Activated naive CD4-positive, alpha-beta T cell treated with anti-CD3 and anti-CD28 coated beads for 36 hours (primary cell): Measurements from ENCODE around the gene SF3B6. TPM values are rescaled to one million over a fixed set of nuclear protein-coding genes. Genes with fewer than 3 reads are reported as not detected.
A peak's percentile ranks its signal among the peaks of the same experiment; 100 is the strongest.
"Not testable (repeated sequence)": the region's sequence is repeated elsewhere in the genome, so short reads cannot be mapped to it uniquely, and the experiment has no call there.

Experiments used
- CTCF ChIA-PET: fragments of 350-600 bp; sonication (Branson Sonifier 250); formaldehyde crosslinking; loops from one replicate; lab custom pipeline; 2021; ENCODE audit warnings: antibody characterized with exemption; lab: Charles Lee
- DNase-seq: peaks from one replicate; pipeline ENCODE4 v3.0.0-alpha.2; 2020
- H3K27ac Mint-ChIP-seq: one replicate; pipeline ENCODE4 v1.8.0; 2021; ENCODE audit warnings: mild to moderate bottlenecking, mixed read lengths
- H3K27me3 Mint-ChIP-seq: one replicate; pipeline ENCODE4 v1.8.0; 2021; ENCODE audit warnings: low read depth, mixed read lengths
- H3K36me3 Mint-ChIP-seq: one replicate; pipeline ENCODE4 v1.8.0; 2021; ENCODE audit warnings: low read depth, mixed read lengths
- H3K4me1 Mint-ChIP-seq: one replicate; pipeline ENCODE4 v1.8.0; 2021; ENCODE audit warnings: low read depth, mixed read lengths
- H3K4me3 Mint-ChIP-seq: one replicate; pipeline ENCODE4 v1.8.0; 2021; ENCODE audit warnings: mild to moderate bottlenecking, moderate library complexity, mixed read lengths
- H3K9me3 Mint-ChIP-seq: one replicate; pipeline ENCODE4 v1.8.0; 2021; ENCODE audit warnings: mixed read lengths
- intact Hi-C: fragments of 100-400 bp; cut with micrococcal nuclease; formaldehyde crosslinking; loops from one replicate; pipeline ENCODE4 v1.15.1; 2023
- total RNA-seq, 2 experiments: library from RNA; stranded (reverse); gene quantifications; one replicate each; pipeline ENCODE4 v1.2.3, GENCODE V29; 2021

SF3B6 gene
- total RNA-seq, 2 experiments from 2014 or later = 151 to 164 TPM

DNA sequence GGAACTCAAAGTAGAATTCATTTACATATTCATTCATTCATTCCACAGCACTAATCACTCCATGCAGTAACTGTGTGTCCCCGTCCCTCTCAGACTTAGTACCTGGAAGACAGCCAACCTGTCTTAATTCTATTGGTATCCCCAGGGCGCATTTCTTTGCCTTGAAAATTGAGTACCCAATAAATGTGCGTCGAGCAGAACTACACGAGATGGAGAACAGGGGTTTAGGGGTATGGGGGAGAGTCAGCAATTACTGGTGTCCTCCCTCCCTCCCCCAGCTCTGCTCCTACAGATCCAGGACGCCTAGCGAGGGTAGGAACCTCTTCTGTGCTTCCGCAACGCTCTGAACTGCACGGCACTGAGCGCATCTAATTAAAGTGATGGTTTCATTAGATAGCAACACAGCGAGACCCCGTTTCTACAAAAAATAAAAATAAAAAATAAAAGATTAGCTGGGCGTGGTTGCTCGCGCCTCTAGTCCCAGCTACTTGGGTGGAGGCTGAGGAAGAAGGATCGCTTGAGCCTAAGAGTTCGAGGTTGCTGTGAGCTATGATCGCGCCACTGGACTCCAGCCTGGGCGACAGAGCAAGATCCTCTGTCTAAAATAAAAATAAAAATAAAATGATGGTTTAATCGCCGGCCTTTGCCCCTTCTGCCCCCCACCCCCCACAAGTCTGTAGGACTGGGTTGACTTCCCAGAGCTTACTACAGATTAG, 27.2 kb downstream of the SF3B6 start:
- Mint-ChIP-seq H3K36me3 (peaks cover 2% of the 10 kb centered on the region), H3K27me3 (peaks cover 7% of the 10 kb centered on the region), H3K4me3 (peak overlapping the region; percentile 72), H3K4me1 (peaks cover 19% of the 10 kb centered on the region), H3K27ac (no peak overlapping the region), H3K9me3 (no peaks in the 10 kb centered on the region)
- CTCF ChIA-PET = interaction anchor here (0.6 to 1.0 kb wide), 3 partner anchors 20 to 61 kb away, joined by 3 to 6 read pairs (median 3); partner anchors contain the start of gene TP53I3
- intact Hi-C loops = loop anchor here (10.0 kb wide), 1 partner anchor 446 kb away; the partner anchor contains the start of gene NCOA1
- DNase-seq = no peak

DNA sequence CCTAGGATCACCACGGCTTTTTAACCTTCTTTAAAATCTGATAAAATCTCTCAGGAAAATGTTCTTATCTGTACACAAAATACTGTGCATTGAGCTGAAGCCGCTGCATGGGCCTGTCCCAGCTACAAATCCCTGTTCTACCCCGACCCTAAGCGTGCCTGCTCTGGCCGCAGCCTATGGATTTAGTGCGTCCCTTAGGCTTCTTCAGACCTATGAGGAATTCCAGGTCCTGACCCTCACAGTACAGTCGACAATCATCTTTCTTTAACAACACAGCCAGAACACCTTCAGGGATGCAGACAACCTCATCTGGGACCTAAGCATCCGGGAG, 28.5 kb downstream of the SF3B6 start:
- CTCF ChIA-PET = interaction anchor here (0.8 to 1.8 kb wide), 4 partner anchors 14 to 122 kb away, joined by 3 to 8 read pairs (median 6); partner anchors contain the start of genes SF3B6 and TP53I3
- peak overlapping the region; percentile 95 for H3K4me3 Mint-ChIP-seq
- peaks cover 7% of the 10 kb centered on the region for H3K27me3 Mint-ChIP-seq
- H3K36me3 Mint-ChIP-seq = peaks cover 4% of the 10 kb centered on the region
- intact Hi-C loops = loop anchor here (1.0 to 10.0 kb wide), 10 partner anchors 18 to 667 kb away; partner anchors contain the start of genes ATAD2B, FAM228B, NCOA1 and PFN4
- no peak for DNase-seq
- H3K27ac Mint-ChIP-seq = no peak overlapping the region
- peaks cover 22% of the 10 kb centered on the region for H3K4me1 Mint-ChIP-seq
- no peaks in the 10 kb centered on the region for H3K9me3 Mint-ChIP-seq

DNA sequence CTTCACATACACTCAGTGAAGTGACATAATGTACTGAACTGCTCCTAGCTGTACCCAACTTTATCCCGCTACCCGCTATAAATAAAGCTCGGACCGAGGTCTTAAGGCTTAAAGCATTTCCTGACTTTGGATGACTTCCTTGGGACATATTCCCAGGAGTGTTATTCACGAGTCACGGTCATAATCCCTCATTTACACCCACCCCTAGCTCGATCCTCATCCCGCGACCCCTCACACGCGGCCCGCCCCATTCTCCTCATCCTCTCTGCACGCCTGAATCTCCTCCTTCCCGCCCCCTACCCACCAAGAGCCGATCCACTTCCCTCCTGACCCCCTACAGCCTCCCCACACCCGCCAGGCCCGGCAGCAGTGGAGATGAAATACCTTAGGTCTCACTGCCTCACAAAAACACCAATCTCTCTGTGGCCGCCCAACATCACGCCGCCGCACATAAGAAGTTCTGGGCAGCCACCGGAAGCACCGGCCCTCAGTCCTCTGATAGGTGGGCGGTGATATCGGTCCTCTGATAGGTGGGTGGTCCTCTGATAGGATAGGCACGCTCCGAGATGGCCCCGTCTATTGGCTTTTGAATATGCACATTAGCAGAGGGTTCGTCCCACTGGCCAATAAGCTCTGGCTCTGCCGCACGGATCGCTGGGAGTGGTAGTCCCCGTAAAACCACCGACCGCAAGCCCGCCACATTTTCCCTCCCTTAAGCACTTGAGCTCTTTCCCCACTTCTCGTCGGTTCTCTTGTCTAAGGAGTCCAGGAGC, 29.0 kb downstream of the SF3B6 start, which contains the start of gene WDCP:
Gene WDCP (minus strand): TSS at position 462 of the 773 bp plus-strand sequence. CDS start 7,897 bp downstream, outside the sequence.
- peak within 1 kb of the TSS; percentile 80 for H3K27ac Mint-ChIP-seq

DNA sequence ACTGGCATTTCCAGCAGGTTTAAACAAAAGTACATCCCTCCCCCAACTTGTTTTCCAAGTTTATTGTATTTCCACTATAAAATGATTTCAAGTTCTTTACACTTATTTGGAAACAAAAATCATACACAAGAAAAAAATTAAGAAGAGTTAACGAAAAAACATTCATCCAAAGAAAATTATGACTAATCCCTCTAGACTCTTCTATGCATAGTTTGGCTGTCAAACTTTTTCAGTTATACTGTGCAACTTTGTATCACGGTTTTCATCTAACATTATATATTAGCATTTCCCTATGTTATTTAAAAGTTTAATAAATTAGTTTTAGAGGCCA, 29.6 kb downstream of the SF3B6 start:
- H3K27ac Mint-ChIP-seq = no peak overlapping the region
- H3K4me1 Mint-ChIP-seq = peaks cover 22% of the 10 kb centered on the region
- H3K27me3 Mint-ChIP-seq = peaks cover 7% of the 10 kb centered on the region
- no peaks in the 10 kb centered on the region for H3K9me3 Mint-ChIP-seq
- H3K4me3 Mint-ChIP-seq = peak overlapping the region; percentile 95
- intact Hi-C loops = loop anchor here (2.0 to 10.0 kb wide), 2 partner anchors 38 to 448 kb away; partner anchors contain the start of genes NCOA1 and TP53I3
- no peak for DNase-seq
- CTCF ChIA-PET = interaction anchor here (1.0 to 1.8 kb wide), 3 partner anchors 12 to 121 kb away, joined by 3 to 8 read pairs (median 7); partner anchors contain the start of gene TP53I3
- H3K36me3 Mint-ChIP-seq = peaks cover 4% of the 10 kb centered on the region

More for the DNA sequence above, 29.0 kb downstream of the SF3B6 start, which contains the start of gene WDCP:
- Mint-ChIP-seq H3K9me3 (no peaks in the 10 kb centered on the region), H3K27me3 (peaks cover 7% of the 10 kb centered on the region), H3K4me3 (peak within 1 kb of the TSS; percentile 95), H3K36me3 (peaks cover 4% of the 10 kb centered on the region), H3K4me1 (peaks cover 22% of the 10 kb centered on the region)
- peak; percentile 98 for DNase-seq
- CTCF ChIA-PET = interaction anchor here (0.8 to 1.8 kb wide), 5 partner anchors 12 to 122 kb away, joined by 3 to 8 read pairs (median 4); partner anchors contain the start of genes SF3B6 and TP53I3
- intact Hi-C loops = loop anchor here (1.0 to 10.0 kb wide), 10 partner anchors 18 to 667 kb away; partner anchors contain the start of genes ATAD2B, FAM228B, NCOA1 and PFN4

DNA sequence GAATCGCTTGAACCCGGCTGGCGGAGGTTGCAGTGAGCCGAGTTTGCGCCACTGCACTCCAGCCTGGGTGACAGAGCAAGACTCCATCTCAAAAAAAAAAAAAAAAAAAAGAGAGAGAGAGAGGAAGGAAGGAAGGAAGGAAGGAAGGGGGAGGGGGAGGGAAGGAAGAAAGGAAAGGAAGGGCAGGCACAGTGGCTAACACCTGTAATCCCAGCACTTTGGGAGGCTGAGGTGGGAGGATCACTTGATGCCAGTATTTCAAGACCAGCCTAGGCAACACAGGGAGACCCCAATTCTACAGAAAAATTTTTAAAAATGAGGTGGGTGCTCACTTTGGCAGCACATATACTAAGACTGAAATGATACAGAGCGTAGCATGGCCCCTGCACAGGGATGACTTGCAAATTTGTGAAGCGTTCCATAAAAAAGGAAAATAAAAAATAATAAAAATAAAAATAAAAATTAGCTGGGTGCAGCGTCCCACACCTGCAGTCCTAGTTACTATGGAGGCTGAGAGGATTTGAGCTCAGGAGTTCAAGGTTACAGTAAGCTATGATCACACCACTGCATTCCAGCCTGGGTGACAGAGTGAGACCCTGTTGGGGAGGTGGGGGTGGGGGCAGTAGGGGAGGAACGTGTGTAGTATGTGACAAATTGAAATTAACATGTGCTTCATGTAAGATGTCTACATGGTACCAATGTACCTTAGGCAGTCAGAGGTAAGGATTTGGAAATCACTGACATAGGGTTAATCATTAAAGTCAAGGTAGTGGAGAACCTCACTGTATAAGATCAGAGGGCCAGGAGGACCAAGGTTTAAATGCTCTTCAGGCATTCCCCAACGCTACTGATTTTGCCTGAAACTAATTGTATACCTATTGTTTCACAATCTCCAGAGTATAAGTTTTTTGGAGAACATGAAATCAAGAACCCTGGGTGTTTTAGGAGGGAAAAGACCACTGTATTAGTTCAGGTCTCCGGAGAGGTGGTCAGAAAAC, 30.3 kb downstream of the SF3B6 start:
- no peaks in the 10 kb centered on the region for H3K9me3 Mint-ChIP-seq
- no peak overlapping the region for H3K27ac Mint-ChIP-seq
- H3K27me3 Mint-ChIP-seq = peaks cover 7% of the 10 kb centered on the region
- H3K36me3 Mint-ChIP-seq = peaks cover 4% of the 10 kb centered on the region
- H3K4me3 Mint-ChIP-seq = peak overlapping the region; percentile 56
- peaks cover 22% of the 10 kb centered on the region for H3K4me1 Mint-ChIP-seq
- CTCF ChIA-PET = interaction anchor here (0.7 kb wide), 1 partner anchor 39 kb away, joined by 4 read pairs; the partner anchor contains the start of gene TP53I3
- intact Hi-C loops = loop anchor here (2.0 to 10.0 kb wide), 2 partner anchors 39 to 449 kb away; partner anchors contain the start of genes NCOA1 and TP53I3
- DNase-seq = no peak

DNA sequence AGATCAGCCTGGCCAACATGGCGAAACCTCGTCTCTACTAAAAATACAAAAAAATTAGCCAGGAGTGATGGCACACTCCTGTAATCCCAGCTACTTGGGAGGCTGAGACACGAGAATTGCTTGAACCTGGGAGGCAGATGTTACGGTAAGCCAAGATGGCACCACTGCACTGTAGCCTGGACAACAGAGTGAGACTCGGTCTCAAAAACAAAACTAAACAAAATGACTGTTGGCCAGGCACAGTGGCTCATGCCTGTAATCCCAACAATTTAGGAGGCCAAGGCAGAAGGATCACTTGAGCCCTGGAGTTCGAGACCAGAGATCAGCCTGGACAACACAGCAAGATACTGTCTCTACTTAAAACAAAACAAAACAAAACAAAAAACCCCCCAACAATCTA, 33.0 kb downstream of the SF3B6 start:
- not testable (repeated sequence) for H3K27ac Mint-ChIP-seq, H3K9me3 Mint-ChIP-seq, H3K27me3 Mint-ChIP-seq, DNase-seq, H3K4me3 Mint-ChIP-seq
- H3K4me1 Mint-ChIP-seq = peaks cover 25% of the 10 kb centered on the region
- CTCF ChIA-PET = interaction anchor here (0.7 to 1.8 kb wide), 2 partner anchors 33 to 218 kb away, joined by 3 to 6 read pairs; partner anchors contain the start of gene SF3B6
- intact Hi-C loops = loop anchor here (10.0 kb wide), 1 partner anchor 452 kb away; the partner anchor contains the start of gene NCOA1
- peaks cover 18% of the 10 kb centered on the region for H3K36me3 Mint-ChIP-seq

DNA sequence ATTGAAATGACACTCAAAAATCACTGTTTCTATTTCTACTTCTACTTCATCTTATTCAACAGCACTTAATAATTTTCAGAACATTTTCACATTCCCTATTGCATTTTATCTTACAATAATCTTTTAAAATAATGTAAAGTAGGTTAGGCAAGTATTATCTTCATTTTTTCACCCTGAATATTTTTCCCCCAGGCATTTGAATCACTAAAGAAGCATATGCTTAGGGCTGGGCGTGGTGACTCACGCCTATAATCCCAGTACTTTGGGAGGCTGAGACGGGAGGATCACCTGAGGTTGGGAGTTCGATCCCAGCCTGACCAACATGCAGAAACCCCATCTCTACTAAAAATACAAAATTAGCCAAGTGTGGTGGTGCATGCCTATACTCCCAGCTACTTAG, 35.6 kb downstream of the SF3B6 start:
- CTCF ChIA-PET = no interaction called here
- DNase-seq = no peak
- peaks cover 31% of the 10 kb centered on the region for H3K36me3 Mint-ChIP-seq
- H3K4me1 Mint-ChIP-seq = peaks cover 28% of the 10 kb centered on the region
- H3K4me3 Mint-ChIP-seq = no peak overlapping the region
- no peaks in the 10 kb centered on the region for H3K9me3 Mint-ChIP-seq
- intact Hi-C loops = loop anchor here (10.0 kb wide), 1 partner anchor 454 kb away; the partner anchor contains the start of gene NCOA1
- H3K27ac Mint-ChIP-seq = no peak overlapping the region
- H3K27me3 Mint-ChIP-seq = no peaks in the 10 kb centered on the region

DNA sequence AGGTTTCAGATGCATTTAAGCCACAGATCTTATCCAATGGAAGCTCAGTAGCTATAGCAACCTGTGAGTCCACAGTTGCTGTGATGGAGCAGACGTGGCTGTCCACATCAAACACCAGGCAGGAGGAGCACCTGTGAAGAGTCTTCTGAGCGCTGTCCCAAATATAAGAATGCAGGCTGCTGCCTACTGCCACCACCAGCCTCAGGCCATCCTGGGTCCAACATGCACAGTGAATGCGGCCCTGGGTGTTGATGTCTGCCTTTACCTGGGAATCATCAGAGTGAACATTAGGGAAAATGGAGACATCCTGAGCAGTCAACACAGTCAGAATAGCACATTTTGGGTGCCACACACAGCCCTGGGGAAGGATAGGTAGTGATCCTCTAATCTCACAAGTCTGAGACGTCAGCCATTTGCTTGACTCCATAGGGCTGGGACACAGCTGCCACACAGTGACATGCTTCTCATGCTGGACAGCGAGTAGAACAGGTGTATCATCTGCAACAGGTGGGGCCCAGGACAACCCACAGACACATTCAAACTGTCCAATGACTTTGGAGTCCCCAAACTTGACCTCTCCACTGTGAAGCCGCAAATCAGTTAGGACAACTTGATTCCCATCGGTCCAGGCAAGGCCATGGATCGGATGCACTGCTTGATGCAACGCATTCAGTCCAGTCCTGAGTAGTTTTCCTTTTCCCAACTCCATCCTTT, 37.2 kb downstream of the SF3B6 start:
- Mint-ChIP-seq H3K4me3 (no peak overlapping the region), H3K36me3 (peaks cover 33% of the 10 kb centered on the region), H3K27me3 (no peaks in the 10 kb centered on the region), H3K27ac (no peak overlapping the region), H3K9me3 (no peaks in the 10 kb centered on the region), H3K4me1 (peaks cover 24% of the 10 kb centered on the region)
- CTCF ChIA-PET = no interaction called here
- no peak for DNase-seq
- intact Hi-C loops = no loop called here

DNA sequence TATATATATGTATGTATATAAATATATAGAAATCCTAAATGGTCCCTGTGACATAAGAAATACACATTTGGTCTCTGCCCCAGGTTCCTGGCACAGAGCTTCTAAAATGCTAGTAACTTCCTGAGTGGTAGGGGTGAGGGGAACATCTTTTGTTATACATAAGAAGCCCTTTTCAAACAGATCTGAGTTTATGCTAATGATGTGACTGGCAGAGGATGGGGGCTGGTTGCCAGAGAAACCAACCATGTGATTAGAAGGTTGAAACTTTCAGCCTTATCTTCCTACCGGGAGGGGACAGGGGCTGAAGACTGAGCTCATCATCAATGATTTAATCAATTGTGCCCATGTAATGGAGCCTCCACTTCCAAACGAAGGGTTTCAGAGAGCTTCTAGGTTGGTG, 49.9 kb downstream of the SF3B6 start:
- intact Hi-C loops = no loop called here
- CTCF ChIA-PET = no interaction called here
- Mint-ChIP-seq H3K4me1 (no peaks in the 10 kb centered on the region), H3K27ac (no peak overlapping the region), H3K27me3 (no peaks in the 10 kb centered on the region), H3K4me3 (no peak overlapping the region), H3K9me3 (no peaks in the 10 kb centered on the region), H3K36me3 (peaks cover 36% of the 10 kb centered on the region)
- DNase-seq = no peak

DNA sequence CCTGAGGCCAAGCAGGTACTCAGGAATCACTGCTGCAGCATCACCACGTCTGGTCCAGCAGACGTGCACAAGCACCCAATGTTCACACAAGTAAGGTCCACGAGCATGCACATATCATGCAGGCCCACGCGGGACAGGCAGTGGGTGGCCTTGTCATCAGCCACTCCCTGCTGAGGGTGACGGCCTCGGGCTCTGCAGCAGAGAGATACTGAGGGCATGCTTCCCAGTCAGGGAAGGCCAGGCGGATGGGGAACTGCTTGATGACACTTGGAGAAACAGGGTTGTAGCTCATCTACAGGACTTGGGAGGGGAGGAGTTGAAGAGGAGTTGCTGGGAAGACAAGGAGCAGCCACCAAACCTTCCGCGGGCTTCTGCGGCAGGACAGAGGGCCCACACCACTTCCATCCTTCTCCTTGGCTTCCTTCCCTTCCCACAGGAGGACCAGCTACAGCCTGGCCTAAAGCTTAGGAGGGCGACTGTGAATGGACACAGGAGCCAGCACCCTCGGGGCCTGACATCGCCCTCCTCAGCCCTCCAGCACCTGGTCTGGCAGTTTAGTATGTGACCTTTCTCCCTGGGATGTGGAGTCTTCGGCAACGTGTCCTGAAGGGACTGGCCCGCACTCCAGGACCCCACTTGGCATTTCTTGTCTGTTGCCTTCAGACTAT, 51.0 kb downstream of the SF3B6 start:
- H3K4me3 Mint-ChIP-seq = no peak overlapping the region
- H3K4me1 Mint-ChIP-seq = no peaks in the 10 kb centered on the region
- no peak for DNase-seq
- no peaks in the 10 kb centered on the region for H3K27me3 Mint-ChIP-seq
- CTCF ChIA-PET = no interaction called here
- H3K9me3 Mint-ChIP-seq = no peaks in the 10 kb centered on the region
- peaks cover 29% of the 10 kb centered on the region for H3K36me3 Mint-ChIP-seq
- intact Hi-C loops = no loop called here
- no peak overlapping the region for H3K27ac Mint-ChIP-seq
